Measurements from ENCODE around the gene ACTR2.

GRCh38 chr2:65313126-65313953 lies 85.7 kb downstream of the ACTR2 start:
- TF ChIP-seq ELF4 (CRISPR knock-in tag; IDR thresholded peaks at IDR 0.05; ENCODE audit: low read depth): no peak
- TF ChIP-seq CTCF (IDR thresholded peaks at IDR 0.05): no peak
- TF ChIP-seq E2F5 (CRISPR knock-in tag; IDR thresholded peaks at IDR 0.05): no peak
- no peak for TF ChIP-seq SP1 (CRISPR knock-in tag; conservative IDR thresholded peaks at IDR 0.05)
- no peak for TF ChIP-seq ZNF263 (CRISPR knock-in tag; IDR thresholded peaks at IDR 0.05; ENCODE audit: low read depth)

Data from WTC11 (cell line).